ENCODE measurements around the gene SETMAR. TPM values are rescaled to one million over a fixed set of nuclear protein-coding genes. Genes with fewer than 3 reads are reported as not detected.

The SETMAR gene
- total RNA-seq, 2 experiments from 2014 or later = 9.1 to 9.2 TPM

- intact Hi-C loops (cut with DNase I, micrococcal nuclease) = no loop called here
- H3K9me3 Mint-ChIP-seq = no peaks in the 10 kb centered on the region
- ATAC-seq (ENCODE audit: poor library complexity) = no peak
Measured at GRCh38 chr3:4281991-4282390, 21.2 kb upstream of the SETMAR start.

DNA sequence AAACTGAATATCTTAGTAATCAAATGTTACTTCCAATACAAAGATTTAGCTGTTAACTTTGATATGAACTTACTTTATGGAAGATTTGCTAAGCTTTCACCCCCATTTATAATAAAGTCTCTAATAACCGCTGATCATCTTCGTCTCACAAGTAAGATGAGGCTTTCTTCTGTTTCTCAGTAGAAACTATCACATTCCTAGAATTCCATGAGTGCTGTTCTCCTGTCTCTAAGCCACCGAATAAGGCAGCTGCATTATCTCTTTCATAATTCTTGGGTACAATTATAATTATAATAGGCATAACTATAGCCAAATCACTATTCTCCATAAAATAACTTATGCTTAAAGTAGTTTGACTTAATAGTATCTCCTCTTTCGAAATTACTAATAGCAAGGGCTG is 18.3 kb upstream of the SETMAR start:
- Mint-ChIP-seq H3K27ac (no peak overlapping the region), H3K4me3 (no peak overlapping the region), H3K4me1 (ENCODE audit: low read depth) (no peaks in the 10 kb centered on the region), H3K36me3 (ENCODE audit: low read depth) (no peaks in the 10 kb centered on the region), H3K9me3 (no peaks in the 10 kb centered on the region), H3K27me3 (peaks cover 4% of the 10 kb centered on the region)
- no peaks in the 10 kb centered on the region for H3K4me1 ChIP-seq (ENCODE audit: insufficient read depth, low read length)
- no peaks in the 10 kb centered on the region for H3K36me3 ChIP-seq (ENCODE audit: insufficient read depth, low read length)
- no peaks in the 10 kb centered on the region for H3K9me3 ChIP-seq (ENCODE audit: control insufficient read depth in 1 of 2, insufficient read depth in 1 of 2, low read length in 2 of 2)
- ChIA-PET POLR2A (no interaction called here), CTCF (no interaction called here)
- no peak overlapping the region for H3K27ac ChIP-seq (ENCODE audit: low read depth in 1 of 2, low read length in 2 of 2)
- H3K27me3 ChIP-seq (ENCODE audit: control insufficient read depth in 1 of 2, insufficient read depth in 2 of 2, low read length in 2 of 2) = no peaks in the 10 kb centered on the region
- TF ChIP-seq, protein P1, sequence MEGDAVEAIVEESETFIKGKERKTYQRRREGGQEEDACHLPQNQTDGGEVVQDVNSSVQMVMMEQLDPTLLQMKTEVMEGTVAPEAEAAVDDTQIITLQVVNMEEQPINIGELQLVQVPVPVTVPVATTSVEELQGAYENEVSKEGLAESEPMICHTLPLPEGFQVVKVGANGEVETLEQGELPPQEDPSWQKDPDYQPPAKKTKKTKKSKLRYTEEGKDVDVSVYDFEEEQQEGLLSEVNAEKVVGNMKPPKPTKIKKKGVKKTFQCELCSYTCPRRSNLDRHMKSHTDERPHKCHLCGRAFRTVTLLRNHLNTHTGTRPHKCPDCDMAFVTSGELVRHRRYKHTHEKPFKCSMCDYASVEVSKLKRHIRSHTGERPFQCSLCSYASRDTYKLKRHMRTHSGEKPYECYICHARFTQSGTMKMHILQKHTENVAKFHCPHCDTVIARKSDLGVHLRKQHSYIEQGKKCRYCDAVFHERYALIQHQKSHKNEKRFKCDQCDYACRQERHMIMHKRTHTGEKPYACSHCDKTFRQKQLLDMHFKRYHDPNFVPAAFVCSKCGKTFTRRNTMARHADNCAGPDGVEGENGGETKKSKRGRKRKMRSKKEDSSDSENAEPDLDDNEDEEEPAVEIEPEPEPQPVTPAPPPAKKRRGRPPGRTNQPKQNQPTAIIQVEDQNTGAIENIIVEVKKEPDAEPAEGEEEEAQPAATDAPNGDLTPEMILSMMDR (IDR thresholded peaks at IDR 0.05) = no peak
- no peak overlapping the region for H3K4me3 ChIP-seq (ENCODE audit: low read length)
- no peak for ATAC-seq (ENCODE audit: poor library complexity)
- intact Hi-C loops (cut with DNase I, micrococcal nuclease) = no loop called here
- no peak for DNase-seq

More at GRCh38 chr3:4281991-4282390, 21.2 kb upstream of the SETMAR start:
- no peak for DNase-seq
- Histone ChIP-seq H3K4me1 (ENCODE audit: insufficient read depth, low read length) (no peaks in the 10 kb centered on the region), H3K27ac (ENCODE audit: low read depth in 1 of 2, low read length in 2 of 2) (no peak overlapping the region), H3K36me3 (ENCODE audit: insufficient read depth, low read length) (no peaks in the 10 kb centered on the region), H3K4me3 (ENCODE audit: low read length) (no peak overlapping the region), H3K9me3 (ENCODE audit: control insufficient read depth in 1 of 2, insufficient read depth in 1 of 2, low read length in 2 of 2) (no peaks in the 10 kb centered on the region), H3K27me3 (ENCODE audit: control insufficient read depth in 1 of 2, insufficient read depth in 2 of 2, low read length in 2 of 2) (no peaks in the 10 kb centered on the region)
- TF ChIP-seq, protein P1 (IDR thresholded peaks at IDR 0.05) = no peak
- Mint-ChIP-seq H3K27ac (no peak overlapping the region), H3K4me1 (ENCODE audit: low read depth) (no peaks in the 10 kb centered on the region), H3K4me3 (no peak overlapping the region), H3K27me3 (no peaks in the 10 kb centered on the region), H3K36me3 (ENCODE audit: low read depth) (no peaks in the 10 kb centered on the region)
- ChIA-PET POLR2A (no interaction called here), CTCF (no interaction called here)

DNA sequence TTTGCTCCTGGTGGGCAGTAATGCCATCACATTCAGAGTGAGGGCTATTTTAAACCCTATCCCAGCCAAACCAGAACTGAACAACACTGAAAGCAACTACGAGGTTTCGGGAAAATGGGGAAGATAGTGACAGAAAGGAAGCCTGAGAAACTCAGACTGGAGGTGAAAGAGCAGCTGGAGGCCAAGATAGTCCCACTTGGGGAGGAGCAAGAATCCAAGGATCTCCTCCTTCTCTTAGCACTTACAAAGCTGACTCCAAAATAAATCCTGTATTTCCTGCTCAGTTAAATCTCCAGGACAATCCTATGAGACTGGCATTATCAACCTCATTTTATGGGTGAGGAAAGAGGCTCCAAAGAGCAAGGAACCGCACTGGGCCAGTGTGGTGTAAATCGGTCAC is 14.1 kb upstream of the SETMAR start:
- H3K4me1 Mint-ChIP-seq (ENCODE audit: low read depth) = peaks cover 21% of the 10 kb centered on the region
- Histone ChIP-seq H3K9me3 (ENCODE audit: control insufficient read depth in 1 of 2, insufficient read depth in 1 of 2, low read length in 2 of 2) (no peaks in the 10 kb centered on the region), H3K4me3 (ENCODE audit: low read length) (no peak overlapping the region), H3K27me3 (ENCODE audit: control insufficient read depth in 1 of 2, insufficient read depth in 2 of 2, low read length in 2 of 2) (no peaks in the 10 kb centered on the region), H3K27ac (ENCODE audit: low read depth in 1 of 2, low read length in 2 of 2) (no peak overlapping the region), H3K36me3 (ENCODE audit: insufficient read depth, low read length) (no peaks in the 10 kb centered on the region), H3K4me1 (ENCODE audit: insufficient read depth, low read length) (no peaks in the 10 kb centered on the region)
- H3K36me3 Mint-ChIP-seq (ENCODE audit: low read depth) = no peaks in the 10 kb centered on the region
- intact Hi-C loops (cut with DNase I, micrococcal nuclease) = no loop called here
- DNase-seq = no peak
- H3K27me3 Mint-ChIP-seq = peaks cover 4% of the 10 kb centered on the region
- no peaks in the 10 kb centered on the region for H3K9me3 Mint-ChIP-seq
- H3K27ac Mint-ChIP-seq = no peak overlapping the region
- ChIA-PET CTCF (no interaction called here), POLR2A (no interaction called here)
- no peak overlapping the region for H3K4me3 Mint-ChIP-seq
- TF ChIP-seq, protein P1 (IDR thresholded peaks at IDR 0.05) = no peak
- ATAC-seq (ENCODE audit: poor library complexity) = no peak
